ENCODE measurements around the gene USH2A.

DNA sequence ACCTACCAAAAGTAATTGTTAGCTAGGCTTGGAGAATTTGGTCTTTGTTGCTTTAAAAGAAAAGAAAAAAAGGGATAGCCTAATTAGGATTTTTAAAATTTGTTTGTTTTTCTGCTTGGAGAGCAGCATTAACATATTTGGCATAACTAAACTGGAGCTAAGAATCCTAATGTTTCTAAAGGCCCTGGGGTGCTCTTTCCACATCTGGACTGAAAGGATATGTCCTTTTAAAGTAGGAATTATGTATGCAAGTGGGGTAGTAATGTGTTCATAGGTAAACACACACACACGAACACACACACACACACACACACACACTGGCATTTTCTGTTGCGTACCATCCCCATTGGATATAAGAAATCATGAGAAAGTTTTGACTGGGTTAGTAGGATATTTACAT is 742.2 kb downstream of the USH2A start:
- no peak for TF ChIP-seq POLR2A (IDR thresholded peaks at IDR 0.05; ENCODE audit: low read depth, low read length)
- TF ChIP-seq TAF1 (IDR thresholded peaks at IDR 0.05; ENCODE audit: borderline replicate concordance, low read depth, low read length), result no peak
- TF ChIP-seq POLR2AphosphoS5 (IDR thresholded peaks at IDR 0.05; ENCODE audit: low read depth, low read length), result no peak
